HEK293 (cell line): ENCODE results near the gene SCAMP3.

ENCODE experiments used
- BCL6B ChIP-seq: fragments of 450-650 bp; formaldehyde crosslinking; IDR thresholded peaks from 2 replicates; pipeline ENCODE4 v1.5.1; 2017; ENCODE audit warnings: missing biosample characterization, missing genetic modification characterization
- GLIS1 ChIP-seq: fragments of 450-650 bp; formaldehyde crosslinking; IDR thresholded peaks from 2 replicates; pipeline ENCODE4 v1.5.1; 2016; ENCODE audit warnings: missing biosample characterization, missing genetic modification characterization
- HOXD13 ChIP-seq: sonication (generic); formaldehyde crosslinking; IDR thresholded peaks from 2 replicates; pipeline ENCODE4 v1.8.0; 2022; ENCODE audit warnings: missing genetic modification reagents, borderline replicate concordance
- MEIS1 ChIP-seq: sonication (generic); formaldehyde crosslinking; IDR thresholded peaks from 2 replicates; pipeline ENCODE4 v1.8.1; 2022; ENCODE audit warnings: missing genetic modification reagents, mild to moderate bottlenecking, borderline replicate concordance
- OVOL3 ChIP-seq: fragments of 450-650 bp; formaldehyde crosslinking; IDR thresholded peaks from 2 replicates; pipeline ENCODE4 v1.5.1; 2016; ENCODE audit warnings: missing biosample characterization, missing genetic modification characterization
- PRDM1 ChIP-seq: fragments of 450-650 bp; formaldehyde crosslinking; IDR thresholded peaks from 2 replicates; pipeline ENCODE4; 2016; ENCODE audit warnings: missing biosample characterization, missing genetic modification characterization
- SETDB1 ChIP-seq: IDR thresholded peaks from one replicate; pipeline ENCODE4 v1.6.1; 2017; ENCODE audit warnings: mild to moderate bottlenecking, low read length, moderate library complexity, mixed read lengths; ENCODE audit not compliant: insufficient read length
- ZBTB1 ChIP-seq: fragments of 450-650 bp; formaldehyde crosslinking; IDR thresholded peaks from 2 replicates; pipeline ENCODE4 v1.5.1; 2016; ENCODE audit warnings: missing biosample characterization, missing genetic modification characterization
- ZBTB20 ChIP-seq: fragments of 450-650 bp; formaldehyde crosslinking; IDR thresholded peaks from 2 replicates; pipeline ENCODE4 v1.5.1; 2016; ENCODE audit warnings: missing biosample characterization, missing genetic modification characterization
- ZFHX2 ChIP-seq: fragments of 450-650 bp; formaldehyde crosslinking; conservative IDR thresholded peaks from 2 replicates; pipeline ENCODE4 v1.5.1; 2016; ENCODE audit warnings: missing biosample characterization, missing genetic modification characterization
- ZNF112 ChIP-seq: fragments of 450-650 bp; formaldehyde crosslinking; IDR thresholded peaks from 2 replicates; pipeline ENCODE4 v1.5.0; 2017; ENCODE audit warnings: missing biosample characterization, missing genetic modification characterization
- ZNF114 ChIP-seq: fragments of 450-650 bp; formaldehyde crosslinking; IDR thresholded peaks from 2 replicates; pipeline ENCODE4 v1.5.0; 2017; ENCODE audit warnings: missing biosample characterization, missing genetic modification characterization
- ZNF140 ChIP-seq: fragments of 450-650 bp; formaldehyde crosslinking; IDR thresholded peaks from 2 replicates; pipeline ENCODE4 v1.5.1; 2016; ENCODE audit warnings: missing biosample characterization, missing genetic modification characterization
- ZNF19 ChIP-seq: fragments of 450-650 bp; formaldehyde crosslinking; IDR thresholded peaks from 2 replicates; pipeline ENCODE4; 2016; ENCODE audit warnings: missing biosample characterization, missing genetic modification characterization, low read depth
- ZNF560 ChIP-seq: fragments of 450-650 bp; formaldehyde crosslinking; IDR thresholded peaks from 2 replicates; pipeline ENCODE4 v1.5.1; 2017; ENCODE audit warnings: missing biosample characterization, missing genetic modification characterization, borderline replicate concordance
- ZNF585B ChIP-seq: fragments of 450-650 bp; formaldehyde crosslinking; IDR thresholded peaks from 2 replicates; pipeline ENCODE4 v1.5.1; 2016; ENCODE audit warnings: missing biosample characterization, missing genetic modification characterization
- ZNF654 ChIP-seq: fragments of 450-650 bp; formaldehyde crosslinking; IDR thresholded peaks from 2 replicates; pipeline ENCODE4 v1.5.1; 2016; ENCODE audit warnings: low read depth, missing biosample characterization, missing genetic modification characterization
- ZNF664 ChIP-seq: fragments of 450-650 bp; formaldehyde crosslinking; IDR thresholded peaks from 2 replicates; pipeline ENCODE4 v1.5.1; 2016; ENCODE audit warnings: missing biosample characterization, missing genetic modification characterization
- ZNF76 ChIP-seq: fragments of 450-650 bp; formaldehyde crosslinking; IDR thresholded peaks from 2 replicates; pipeline ENCODE4; 2016; ENCODE audit warnings: low read depth, missing biosample characterization, missing genetic modification characterization, borderline replicate concordance
- ZNF777 ChIP-seq: fragments of 450-650 bp; formaldehyde crosslinking; IDR thresholded peaks from 2 replicates; pipeline ENCODE4 v1.5.1; 2017; ENCODE audit warnings: missing biosample characterization, missing genetic modification characterization, borderline replicate concordance
- ZNF792 ChIP-seq: fragments of 450-650 bp; formaldehyde crosslinking; IDR thresholded peaks from 2 replicates; pipeline ENCODE4 v1.5.1; 2016; ENCODE audit warnings: missing biosample characterization, missing genetic modification characterization
- ZNF843 ChIP-seq: fragments of 450-650 bp; formaldehyde crosslinking; IDR thresholded peaks from 2 replicates; pipeline ENCODE4 v1.5.1; 2016; ENCODE audit warnings: missing biosample characterization, missing genetic modification characterization
- ZSCAN16 ChIP-seq: fragments of 450-650 bp; formaldehyde crosslinking; IDR thresholded peaks from 2 replicates; pipeline ENCODE4 v1.5.1; 2016; ENCODE audit warnings: missing biosample characterization, missing genetic modification characterization
- ZSCAN30 ChIP-seq: fragments of 450-650 bp; IDR thresholded peaks from 2 replicates; pipeline ENCODE4 v1.5.1; 2018; ENCODE audit warnings: missing biosample characterization, mild to moderate bottlenecking, missing genetic modification characterization, moderate library complexity
- ZXDB ChIP-seq: fragments of 450-650 bp; formaldehyde crosslinking; IDR thresholded peaks from 2 replicates; pipeline ENCODE4 v1.5.1; 2016; ENCODE audit warnings: missing biosample characterization, missing genetic modification characterization
- TF ChIP-seq, protein P1 (sequence below): fragments of 450-650 bp; formaldehyde crosslinking; IDR thresholded peaks from 2 replicates; pipeline ENCODE4 v1.5.1; 2016; ENCODE audit warnings: missing biosample characterization, missing genetic modification characterization
- TF ChIP-seq, protein P2 (sequence below): fragments of 450-650 bp; formaldehyde crosslinking; conservative IDR thresholded peaks from 2 replicates; pipeline ENCODE4 v1.5.1; 2016; ENCODE audit warnings: low read depth, missing biosample characterization, missing genetic modification characterization
- TF ChIP-seq, protein P3 (sequence below): fragments of 450-650 bp; formaldehyde crosslinking; IDR thresholded peaks from 2 replicates; pipeline ENCODE4 v1.5.1; 2016; ENCODE audit warnings: missing biosample characterization, missing genetic modification characterization
- TF ChIP-seq, protein P4 (sequence below): fragments of 450-650 bp; formaldehyde crosslinking; IDR thresholded peaks from 2 replicates; pipeline ENCODE4 v1.5.1; 2016; ENCODE audit warnings: missing biosample characterization, missing genetic modification characterization

Gene SCAMP3

GRCh38 chr1:155227261-155228095, 34.7 kb downstream of the SCAMP3 start (continued):
- TF ChIP-seq, protein P1, sequence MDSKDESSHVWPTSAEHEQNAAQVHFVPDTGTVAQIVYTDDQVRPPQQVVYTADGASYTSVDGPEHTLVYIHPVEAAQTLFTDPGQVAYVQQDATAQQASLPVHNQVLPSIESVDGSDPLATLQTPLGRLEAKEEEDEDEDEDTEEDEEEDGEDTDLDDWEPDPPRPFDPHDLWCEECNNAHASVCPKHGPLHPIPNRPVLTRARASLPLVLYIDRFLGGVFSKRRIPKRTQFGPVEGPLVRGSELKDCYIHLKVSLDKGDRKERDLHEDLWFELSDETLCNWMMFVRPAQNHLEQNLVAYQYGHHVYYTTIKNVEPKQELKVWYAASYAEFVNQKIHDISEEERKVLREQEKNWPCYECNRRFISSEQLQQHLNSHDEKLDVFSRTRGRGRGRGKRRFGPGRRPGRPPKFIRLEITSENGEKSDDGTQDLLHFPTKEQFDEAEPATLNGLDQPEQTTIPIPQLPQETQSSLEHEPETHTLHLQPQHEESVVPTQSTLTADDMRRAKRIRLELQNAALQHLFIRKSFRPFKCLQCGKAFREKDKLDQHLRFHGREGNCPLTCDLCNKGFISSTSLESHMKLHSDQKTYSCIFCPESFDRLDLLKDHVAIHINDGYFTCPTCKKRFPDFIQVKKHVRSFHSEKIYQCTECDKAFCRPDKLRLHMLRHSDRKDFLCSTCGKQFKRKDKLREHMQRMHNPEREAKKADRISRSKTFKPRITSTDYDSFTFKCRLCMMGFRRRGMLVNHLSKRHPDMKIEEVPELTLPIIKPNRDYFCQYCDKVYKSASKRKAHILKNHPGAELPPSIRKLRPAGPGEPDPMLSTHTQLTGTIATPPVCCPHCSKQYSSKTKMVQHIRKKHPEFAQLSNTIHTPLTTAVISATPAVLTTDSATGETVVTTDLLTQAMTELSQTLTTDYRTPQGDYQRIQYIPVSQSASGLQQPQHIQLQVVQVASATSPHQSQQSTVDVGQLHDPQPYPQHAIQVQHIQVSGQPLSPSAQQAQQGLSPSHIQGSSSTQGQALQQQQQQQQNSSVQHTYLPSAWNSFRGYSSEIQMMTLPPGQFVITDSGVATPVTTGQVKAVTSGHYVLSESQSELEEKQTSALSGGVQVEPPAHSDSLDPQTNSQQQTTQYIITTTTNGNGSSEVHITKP (tag by site-specific recombination), result peak; percentile 61
- TF ChIP-seq ZNF792 (tag by site-specific recombination), result peak; percentile 73; the same call in 1 of the 2 replicates
- TF ChIP-seq HOXD13, result no peak
- TF ChIP-seq ZNF112 (tag by site-specific recombination), result no peak
- no peak for TF ChIP-seq ZNF585B (tag by site-specific recombination)
- no peak for TF ChIP-seq ZXDB (tag by site-specific recombination)
- TF ChIP-seq ZNF140 (tag by site-specific recombination), result no peak
- no peak for TF ChIP-seq SETDB1
- no peak for TF ChIP-seq ZNF560
- peak; percentile 85 for TF ChIP-seq ZBTB20 (tag by site-specific recombination)
- TF ChIP-seq GLIS1 (tag by site-specific recombination), result peak; percentile 75
- TF ChIP-seq, protein P2, sequence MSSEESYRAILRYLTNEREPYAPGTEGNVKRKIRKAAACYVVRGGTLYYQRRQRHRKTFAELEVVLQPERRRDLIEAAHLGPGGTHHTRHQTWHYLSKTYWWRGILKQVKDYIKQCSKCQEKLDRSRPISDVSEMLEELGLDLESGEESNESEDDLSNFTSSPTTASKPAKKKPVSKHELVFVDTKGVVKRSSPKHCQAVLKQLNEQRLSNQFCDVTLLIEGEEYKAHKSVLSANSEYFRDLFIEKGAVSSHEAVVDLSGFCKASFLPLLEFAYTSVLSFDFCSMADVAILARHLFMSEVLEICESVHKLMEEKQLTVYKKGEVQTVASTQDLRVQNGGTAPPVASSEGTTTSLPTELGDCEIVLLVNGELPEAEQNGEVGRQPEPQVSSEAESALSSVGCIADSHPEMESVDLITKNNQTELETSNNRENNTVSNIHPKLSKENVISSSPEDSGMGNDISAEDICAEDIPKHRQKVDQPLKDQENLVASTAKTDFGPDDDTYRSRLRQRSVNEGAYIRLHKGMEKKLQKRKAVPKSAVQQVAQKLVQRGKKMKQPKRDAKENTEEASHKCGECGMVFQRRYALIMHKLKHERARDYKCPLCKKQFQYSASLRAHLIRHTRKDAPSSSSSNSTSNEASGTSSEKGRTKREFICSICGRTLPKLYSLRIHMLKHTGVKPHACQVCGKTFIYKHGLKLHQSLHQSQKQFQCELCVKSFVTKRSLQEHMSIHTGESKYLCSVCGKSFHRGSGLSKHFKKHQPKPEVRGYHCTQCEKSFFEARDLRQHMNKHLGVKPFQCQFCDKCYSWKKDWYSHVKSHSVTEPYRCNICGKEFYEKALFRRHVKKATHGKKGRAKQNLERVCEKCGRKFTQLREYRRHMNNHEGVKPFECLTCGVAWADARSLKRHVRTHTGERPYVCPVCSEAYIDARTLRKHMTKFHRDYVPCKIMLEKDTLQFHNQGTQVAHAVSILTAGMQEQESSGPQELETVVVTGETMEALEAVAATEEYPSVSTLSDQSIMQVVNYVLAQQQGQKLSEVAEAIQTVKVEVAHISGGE (tag by site-specific recombination), result peak; percentile 57; the same call in 1 of the 2 replicates
- TF ChIP-seq ZSCAN16 (tag by site-specific recombination), result no peak
- TF ChIP-seq, protein P3, sequence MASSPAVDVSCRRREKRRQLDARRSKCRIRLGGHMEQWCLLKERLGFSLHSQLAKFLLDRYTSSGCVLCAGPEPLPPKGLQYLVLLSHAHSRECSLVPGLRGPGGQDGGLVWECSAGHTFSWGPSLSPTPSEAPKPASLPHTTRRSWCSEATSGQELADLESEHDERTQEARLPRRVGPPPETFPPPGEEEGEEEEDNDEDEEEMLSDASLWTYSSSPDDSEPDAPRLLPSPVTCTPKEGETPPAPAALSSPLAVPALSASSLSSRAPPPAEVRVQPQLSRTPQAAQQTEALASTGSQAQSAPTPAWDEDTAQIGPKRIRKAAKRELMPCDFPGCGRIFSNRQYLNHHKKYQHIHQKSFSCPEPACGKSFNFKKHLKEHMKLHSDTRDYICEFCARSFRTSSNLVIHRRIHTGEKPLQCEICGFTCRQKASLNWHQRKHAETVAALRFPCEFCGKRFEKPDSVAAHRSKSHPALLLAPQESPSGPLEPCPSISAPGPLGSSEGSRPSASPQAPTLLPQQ, result no peak
- TF ChIP-seq, protein P4, sequence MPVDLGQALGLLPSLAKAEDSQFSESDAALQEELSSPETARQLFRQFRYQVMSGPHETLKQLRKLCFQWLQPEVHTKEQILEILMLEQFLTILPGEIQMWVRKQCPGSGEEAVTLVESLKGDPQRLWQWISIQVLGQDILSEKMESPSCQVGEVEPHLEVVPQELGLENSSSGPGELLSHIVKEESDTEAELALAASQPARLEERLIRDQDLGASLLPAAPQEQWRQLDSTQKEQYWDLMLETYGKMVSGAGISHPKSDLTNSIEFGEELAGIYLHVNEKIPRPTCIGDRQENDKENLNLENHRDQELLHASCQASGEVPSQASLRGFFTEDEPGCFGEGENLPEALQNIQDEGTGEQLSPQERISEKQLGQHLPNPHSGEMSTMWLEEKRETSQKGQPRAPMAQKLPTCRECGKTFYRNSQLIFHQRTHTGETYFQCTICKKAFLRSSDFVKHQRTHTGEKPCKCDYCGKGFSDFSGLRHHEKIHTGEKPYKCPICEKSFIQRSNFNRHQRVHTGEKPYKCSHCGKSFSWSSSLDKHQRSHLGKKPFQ, result no peak
- TF ChIP-seq ZNF654 (tag by site-specific recombination), result no peak
- TF ChIP-seq MEIS1 (CRISPR knock-in tag), result no peak
- no peak for TF ChIP-seq ZNF19 (tag by site-specific recombination)
- no peak for TF ChIP-seq ZNF76 (tag by site-specific recombination)
- peak; percentile 87 for TF ChIP-seq ZFHX2 (tag by site-specific recombination)
- TF ChIP-seq ZNF777 (tag by site-specific recombination), result no peak
- TF ChIP-seq ZNF843, result no peak
- TF ChIP-seq ZNF664 (tag by site-specific recombination), result no peak
- TF ChIP-seq ZBTB1 (tag by site-specific recombination), result no peak
- peak; percentile 48; the same call in 1 of the 2 replicates for TF ChIP-seq ZSCAN30
- TF ChIP-seq ZNF114 (tag by site-specific recombination), result no peak
- TF ChIP-seq BCL6B, result no peak
- no peak for TF ChIP-seq PRDM1 (tag by site-specific recombination)
- TF ChIP-seq OVOL3 (tag by site-specific recombination), result no peak
